OCI-LY1 (cell line): ENCODE data around the gene EIF4EBP3.

Source experiments
- EZH2 ChIP-seq: fragments of 200-600 bp; sonication (generic), shearing (Covaris generic); IDR thresholded peaks from 2 replicates; pipeline ENCODE4 v1.8.0; 2017; ENCODE audit warnings: borderline replicate concordance, mixed run types, mild to moderate bottlenecking, antibody characterized with exemption, low read length, moderate library complexity, mixed read lengths
- TF ChIP-seq, protein P1 (sequence below): fragments of 200-600 bp; sonication (generic), shearing (Covaris generic); IDR thresholded peaks from 2 replicates; pipeline ENCODE4 v1.5.1; 2017; ENCODE audit warnings: mild to moderate bottlenecking, antibody characterized with exemption, low read length, moderate library complexity, mixed read lengths

DNA sequence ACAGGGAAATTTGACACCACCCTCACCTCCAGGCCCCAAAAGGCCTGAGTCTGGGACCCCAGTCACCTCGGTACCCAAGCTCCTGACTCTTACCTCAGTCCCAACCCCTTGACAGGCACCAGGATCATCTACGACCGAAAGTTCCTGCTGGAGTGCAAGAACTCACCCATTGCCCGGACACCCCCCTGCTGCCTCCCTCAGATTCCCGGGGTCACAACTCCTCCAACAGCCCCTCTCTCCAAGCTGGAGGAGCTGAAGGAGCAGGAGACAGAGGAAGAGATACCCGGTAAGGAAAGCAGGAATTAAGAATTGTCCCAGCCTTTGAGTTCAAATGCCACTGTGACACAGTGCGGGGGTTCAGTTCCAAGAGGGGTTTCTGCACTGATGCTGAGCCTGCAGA, 1.3 kb downstream of the EIF4EBP3 start:
- TF ChIP-seq, protein P1, sequence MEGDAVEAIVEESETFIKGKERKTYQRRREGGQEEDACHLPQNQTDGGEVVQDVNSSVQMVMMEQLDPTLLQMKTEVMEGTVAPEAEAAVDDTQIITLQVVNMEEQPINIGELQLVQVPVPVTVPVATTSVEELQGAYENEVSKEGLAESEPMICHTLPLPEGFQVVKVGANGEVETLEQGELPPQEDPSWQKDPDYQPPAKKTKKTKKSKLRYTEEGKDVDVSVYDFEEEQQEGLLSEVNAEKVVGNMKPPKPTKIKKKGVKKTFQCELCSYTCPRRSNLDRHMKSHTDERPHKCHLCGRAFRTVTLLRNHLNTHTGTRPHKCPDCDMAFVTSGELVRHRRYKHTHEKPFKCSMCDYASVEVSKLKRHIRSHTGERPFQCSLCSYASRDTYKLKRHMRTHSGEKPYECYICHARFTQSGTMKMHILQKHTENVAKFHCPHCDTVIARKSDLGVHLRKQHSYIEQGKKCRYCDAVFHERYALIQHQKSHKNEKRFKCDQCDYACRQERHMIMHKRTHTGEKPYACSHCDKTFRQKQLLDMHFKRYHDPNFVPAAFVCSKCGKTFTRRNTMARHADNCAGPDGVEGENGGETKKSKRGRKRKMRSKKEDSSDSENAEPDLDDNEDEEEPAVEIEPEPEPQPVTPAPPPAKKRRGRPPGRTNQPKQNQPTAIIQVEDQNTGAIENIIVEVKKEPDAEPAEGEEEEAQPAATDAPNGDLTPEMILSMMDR: no peak
- no peak for TF ChIP-seq EZH2
